Measurements from ENCODE around the gene ADRA2C. TPM values are rescaled to one million over a fixed set of nuclear protein-coding genes. Genes with fewer than 3 reads are reported as not detected.
"Not testable (repeated sequence)": the region's sequence is repeated elsewhere in the genome, so short reads cannot be mapped to it uniquely, and the experiment has no call there.

Gene ADRA2C
- total RNA-seq, 2 experiments from 2014 or later: not detected

- no peak for ATAC-seq (ENCODE audit: poor library complexity)
Measured at GRCh38 chr4:3812211-3812934, 46.2 kb downstream of the ADRA2C start.

DNA sequence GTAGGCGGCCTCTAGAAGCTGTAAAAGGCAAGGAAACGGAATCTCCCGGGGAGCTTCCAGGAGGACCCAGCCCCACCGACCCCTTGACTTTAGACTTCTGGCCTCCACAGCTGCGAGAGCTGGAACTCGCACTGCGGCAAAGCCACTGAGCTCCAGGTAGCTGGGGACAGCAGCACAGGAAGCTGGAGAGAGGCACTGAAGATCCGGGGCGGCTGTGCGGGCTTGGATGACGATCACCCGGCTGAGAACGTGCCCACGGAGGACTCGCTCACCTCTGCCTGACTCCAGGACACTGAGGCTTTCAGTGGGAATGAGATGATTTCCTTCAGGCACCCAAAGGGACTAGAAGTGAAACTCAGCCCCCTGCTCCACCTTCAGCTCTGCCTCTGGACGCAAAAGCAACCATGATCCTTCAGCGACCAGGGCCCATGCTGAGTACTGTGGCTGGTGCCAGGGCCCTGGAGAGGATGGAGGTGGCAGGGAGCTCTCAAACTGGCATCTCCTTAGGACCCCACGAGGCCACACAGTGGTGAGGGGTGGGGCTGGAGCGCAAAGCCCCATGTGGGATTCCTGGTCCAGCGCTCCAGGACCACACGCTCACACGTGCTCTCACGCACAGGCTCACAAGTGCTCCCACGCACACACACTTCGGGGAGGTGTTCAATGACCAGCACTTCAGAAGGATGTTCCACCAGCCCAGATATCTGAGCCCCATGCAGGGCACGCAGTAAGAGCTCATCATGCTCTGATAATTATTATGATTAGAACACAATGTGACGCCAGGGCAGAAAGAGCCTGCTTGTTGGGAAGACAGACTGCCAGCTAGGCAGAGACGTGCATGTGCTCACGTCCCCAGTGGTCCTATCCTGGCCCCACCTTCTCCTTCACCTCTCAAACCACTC, 47.2 kb downstream of the ADRA2C start:
- POLR2A ChIA-PET: no interaction called here

More at GRCh38 chr4:3812211-3812934, 46.2 kb downstream of the ADRA2C start:
- Mint-ChIP-seq H3K27ac (no peak overlapping the region), H3K27me3 (peaks cover 22% of the 10 kb centered on the region), H3K4me1 (ENCODE audit: low read depth) (no peaks in the 10 kb centered on the region), H3K36me3 (ENCODE audit: low read depth) (no peaks in the 10 kb centered on the region), H3K9me3 (no peaks in the 10 kb centered on the region), H3K4me3 (no peak overlapping the region)
- Histone ChIP-seq H3K36me3 (ENCODE audit: insufficient read depth, low read length) (no peaks in the 10 kb centered on the region), H3K27ac (ENCODE audit: low read depth in 1 of 2, low read length in 2 of 2) (no peak overlapping the region), H3K9me3 (ENCODE audit: control insufficient read depth in 1 of 2, insufficient read depth in 1 of 2, low read length in 2 of 2) (peaks cover 0 to 27% of the 10 kb centered on the region in 2 experiments), H3K4me1 (ENCODE audit: insufficient read depth, low read length) (no peaks in the 10 kb centered on the region), H3K4me3 (ENCODE audit: low read length) (no peak overlapping the region), H3K27me3 (ENCODE audit: control insufficient read depth in 1 of 2, insufficient read depth in 2 of 2, low read length in 2 of 2) (peaks cover 0 to 4% of the 10 kb centered on the region in 2 experiments)
- CTCF ChIA-PET: no interaction called here
- intact Hi-C loops (cut with DNase I, micrococcal nuclease): no loop called here
- DNase-seq: no peak
- TF ChIP-seq, protein P1, sequence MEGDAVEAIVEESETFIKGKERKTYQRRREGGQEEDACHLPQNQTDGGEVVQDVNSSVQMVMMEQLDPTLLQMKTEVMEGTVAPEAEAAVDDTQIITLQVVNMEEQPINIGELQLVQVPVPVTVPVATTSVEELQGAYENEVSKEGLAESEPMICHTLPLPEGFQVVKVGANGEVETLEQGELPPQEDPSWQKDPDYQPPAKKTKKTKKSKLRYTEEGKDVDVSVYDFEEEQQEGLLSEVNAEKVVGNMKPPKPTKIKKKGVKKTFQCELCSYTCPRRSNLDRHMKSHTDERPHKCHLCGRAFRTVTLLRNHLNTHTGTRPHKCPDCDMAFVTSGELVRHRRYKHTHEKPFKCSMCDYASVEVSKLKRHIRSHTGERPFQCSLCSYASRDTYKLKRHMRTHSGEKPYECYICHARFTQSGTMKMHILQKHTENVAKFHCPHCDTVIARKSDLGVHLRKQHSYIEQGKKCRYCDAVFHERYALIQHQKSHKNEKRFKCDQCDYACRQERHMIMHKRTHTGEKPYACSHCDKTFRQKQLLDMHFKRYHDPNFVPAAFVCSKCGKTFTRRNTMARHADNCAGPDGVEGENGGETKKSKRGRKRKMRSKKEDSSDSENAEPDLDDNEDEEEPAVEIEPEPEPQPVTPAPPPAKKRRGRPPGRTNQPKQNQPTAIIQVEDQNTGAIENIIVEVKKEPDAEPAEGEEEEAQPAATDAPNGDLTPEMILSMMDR (IDR thresholded peaks at IDR 0.05): no peak
- POLR2A ChIA-PET: no interaction called here

DNA sequence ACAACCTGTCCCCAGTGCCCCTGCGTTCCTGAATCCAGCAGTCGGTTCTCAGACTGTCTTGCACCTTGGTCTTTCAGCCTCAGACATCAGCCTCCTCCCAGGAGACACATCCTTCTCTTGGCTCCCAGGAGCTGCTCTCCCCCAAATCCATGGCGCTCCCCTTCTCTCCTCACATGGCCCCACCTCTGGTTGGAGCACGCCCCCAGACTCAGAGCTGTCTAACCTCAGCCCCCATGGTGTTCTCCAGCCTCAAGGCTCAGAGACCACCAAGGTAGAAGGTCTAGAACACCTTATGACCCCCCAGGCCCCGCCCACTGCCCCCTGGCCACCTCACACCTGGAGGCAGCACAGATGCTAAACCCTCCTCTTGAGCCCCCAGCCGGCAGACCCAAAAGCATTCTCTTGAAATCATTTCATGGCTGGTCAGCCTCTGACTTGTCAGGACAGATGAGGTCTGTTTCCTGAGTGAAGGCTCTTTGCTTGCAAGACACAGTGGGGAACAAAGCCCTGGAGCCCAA, 47.9 kb downstream of the ADRA2C start:
- peaks cover 0 to 36% of the 10 kb centered on the region in 2 experiments for H3K9me3 ChIP-seq (ENCODE audit: control insufficient read depth in 1 of 2, insufficient read depth in 1 of 2, low read length in 2 of 2)
- no peak overlapping the region for H3K27ac ChIP-seq (ENCODE audit: low read depth in 1 of 2, low read length in 2 of 2)

More for the DNA sequence above, 47.2 kb downstream of the ADRA2C start:
- Histone ChIP-seq H3K9me3 (ENCODE audit: control insufficient read depth in 1 of 2, insufficient read depth in 1 of 2, low read length in 2 of 2) (peaks cover 0 to 36% of the 10 kb centered on the region in 2 experiments), H3K4me1 (ENCODE audit: insufficient read depth, low read length) (no peaks in the 10 kb centered on the region), H3K27ac (ENCODE audit: low read depth in 1 of 2, low read length in 2 of 2) (no peak overlapping the region), H3K36me3 (ENCODE audit: insufficient read depth, low read length) (no peaks in the 10 kb centered on the region), H3K4me3 (ENCODE audit: low read length) (no peak overlapping the region), H3K27me3 (ENCODE audit: control insufficient read depth in 1 of 2, insufficient read depth in 2 of 2, low read length in 2 of 2) (no peaks in the 10 kb centered on the region)
- H3K27ac Mint-ChIP-seq: no peak overlapping the region
- H3K36me3 Mint-ChIP-seq (ENCODE audit: low read depth): no peaks in the 10 kb centered on the region
- CTCF ChIA-PET: no interaction called here
- H3K4me1 Mint-ChIP-seq (ENCODE audit: low read depth): no peaks in the 10 kb centered on the region
- TF ChIP-seq, protein P1 (IDR thresholded peaks at IDR 0.05): no peak
- no peak overlapping the region for H3K4me3 Mint-ChIP-seq
- peaks cover 14% of the 10 kb centered on the region for H3K27me3 Mint-ChIP-seq
- DNase-seq (no peak), ATAC-seq (ENCODE audit: poor library complexity) (no peak)
- intact Hi-C loops (cut with DNase I, micrococcal nuclease): no loop called here
- no peaks in the 10 kb centered on the region for H3K9me3 Mint-ChIP-seq

DNA sequence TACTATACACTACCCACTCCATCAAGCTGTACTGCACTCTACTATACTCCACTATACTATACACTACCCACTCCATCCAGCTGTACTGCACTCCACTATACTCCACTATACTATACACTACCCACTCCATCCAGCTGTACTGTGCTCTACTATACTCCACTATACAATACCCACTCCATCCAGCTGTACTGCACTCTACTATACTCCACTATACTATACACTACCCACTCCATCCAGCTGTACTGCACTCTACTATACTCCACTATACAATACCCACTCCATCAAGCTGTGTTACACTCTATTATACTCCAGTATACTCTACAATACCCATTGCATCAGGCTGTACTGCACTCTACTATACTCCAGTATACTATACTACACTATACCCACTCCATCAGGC, 48.7 kb downstream of the ADRA2C start:
- H3K27ac ChIP-seq (ENCODE audit: low read depth in 1 of 2, low read length in 2 of 2); H3K27ac Mint-ChIP-seq; DNase-seq; POLR2A ChIA-PET; H3K4me3 ChIP-seq (ENCODE audit: low read length); H3K4me1 ChIP-seq (ENCODE audit: insufficient read depth, low read length); H3K36me3 ChIP-seq (ENCODE audit: insufficient read depth, low read length); H3K27me3 Mint-ChIP-seq; H3K4me3 Mint-ChIP-seq; H3K36me3 Mint-ChIP-seq (ENCODE audit: low read depth); intact Hi-C loops (cut with DNase I, micrococcal nuclease); CTCF ChIA-PET; H3K27me3 ChIP-seq (ENCODE audit: control insufficient read depth in 1 of 2, insufficient read depth in 2 of 2, low read length in 2 of 2); ATAC-seq (ENCODE audit: poor library complexity); H3K9me3 Mint-ChIP-seq; H3K4me1 Mint-ChIP-seq (ENCODE audit: low read depth): not testable (repeated sequence)
- peaks cover 0 to 36% of the 10 kb centered on the region in 2 experiments for H3K9me3 ChIP-seq (ENCODE audit: control insufficient read depth in 1 of 2, insufficient read depth in 1 of 2, low read length in 2 of 2)

More for the DNA sequence above, 47.9 kb downstream of the ADRA2C start:
- TF ChIP-seq, protein P1 (IDR thresholded peaks at IDR 0.05): no peak
- Histone ChIP-seq H3K4me3 (ENCODE audit: low read length) (no peak overlapping the region), H3K36me3 (ENCODE audit: insufficient read depth, low read length) (no peaks in the 10 kb centered on the region), H3K4me1 (ENCODE audit: insufficient read depth, low read length) (no peaks in the 10 kb centered on the region), H3K27me3 (ENCODE audit: control insufficient read depth in 1 of 2, insufficient read depth in 2 of 2, low read length in 2 of 2) (no peaks in the 10 kb centered on the region)
- Mint-ChIP-seq H3K9me3 (no peaks in the 10 kb centered on the region), H3K27ac (no peak overlapping the region), H3K27me3 (peaks cover 8% of the 10 kb centered on the region), H3K4me1 (ENCODE audit: low read depth) (no peaks in the 10 kb centered on the region), H3K36me3 (ENCODE audit: low read depth) (no peaks in the 10 kb centered on the region), H3K4me3 (no peak overlapping the region)
- ChIA-PET POLR2A (no interaction called here), CTCF (no interaction called here)
- ATAC-seq (ENCODE audit: poor library complexity): no peak
- intact Hi-C loops (cut with DNase I, micrococcal nuclease): no loop called here
- DNase-seq: no peak
